Islet precursor cell (in vitro differentiated cells): ENCODE measurements around the gene NUB1.
"Not testable (repeated sequence)": the region's sequence is repeated elsewhere in the genome, so short reads cannot be mapped to it uniquely, and the experiment has no call there.

Source experiments
- DNase-seq: peaks from one replicate; pipeline ENCODE4 v3.0.0-alpha.2; 2018

Gene NUB1

GRCh38 chr7:151341357-151342101 is at the start of gene NUB1:
Gene NUB1 (plus strand): TSS chr7:151341812. CDS start chr7:151345350, 3,538 bp downstream.
- DNase-seq: peak; percentile 94

DNA sequence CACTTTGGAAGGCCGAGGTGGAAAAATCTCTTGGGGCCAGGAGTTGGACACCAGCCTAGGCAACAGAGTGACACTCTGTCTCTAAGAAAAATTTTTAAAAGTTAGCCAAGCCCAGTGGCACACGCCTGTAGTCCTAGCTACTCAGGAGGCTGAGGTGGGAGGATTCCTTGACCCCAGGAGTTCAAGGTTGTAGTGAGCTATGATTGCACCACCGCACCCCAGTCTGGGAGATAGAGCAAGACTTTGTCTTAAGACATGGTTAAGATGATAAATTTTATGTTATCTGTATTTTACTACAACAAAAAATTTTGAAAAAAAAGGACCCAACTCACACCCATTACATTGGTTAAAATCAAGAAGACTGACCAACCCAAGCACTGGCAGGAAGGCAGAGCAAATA is 48.8 kb upstream of the NUB1 start:
- DNase-seq: no peak

DNA sequence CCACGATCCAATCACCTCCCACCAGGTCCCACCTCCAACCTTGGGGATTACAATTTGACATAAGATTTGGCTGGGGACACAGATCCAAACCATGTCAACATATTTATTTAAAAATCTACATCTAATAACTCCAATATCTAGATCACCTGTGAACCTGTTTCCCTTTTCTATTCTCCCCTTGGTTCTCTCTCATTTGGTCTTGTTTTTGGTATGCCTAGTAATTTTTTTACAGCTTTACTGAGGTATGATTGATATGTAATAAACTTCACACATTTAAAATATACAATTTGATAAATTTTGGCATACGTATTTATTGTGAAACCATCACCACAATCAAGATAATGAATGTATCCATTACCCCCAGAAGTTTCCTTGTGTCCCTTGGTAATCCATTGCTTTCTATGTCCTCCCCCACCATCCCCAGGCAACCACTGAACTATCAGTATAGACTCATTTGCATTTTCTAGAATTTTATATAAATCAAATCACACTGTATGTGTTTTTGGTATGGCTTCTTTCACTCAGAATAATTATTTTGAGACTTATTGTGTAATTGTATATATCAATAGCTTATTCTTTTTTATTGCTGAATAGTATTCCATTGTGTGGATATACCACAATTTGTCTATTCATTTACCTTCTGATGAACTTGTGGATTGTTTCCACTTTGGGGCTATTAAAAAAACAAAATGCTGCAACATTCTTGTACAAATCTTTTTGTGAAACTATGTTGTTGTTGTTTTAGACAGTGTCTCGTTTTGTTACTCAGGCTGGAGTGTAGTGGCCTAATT is 45.2 kb upstream of the NUB1 start:
- DNase-seq: no peak

- DNase-seq: no peak
These were observed 42.8 kb upstream of the NUB1 start for GRCh38 chr7:151298765-151299164.

- DNase-seq: no peak
These were observed 42.1 kb upstream of the NUB1 start for GRCh38 chr7:151299530-151299929.

GRCh38 chr7:151299940-151300645 is 41.5 kb upstream of the NUB1 start:
- DNase-seq: no peak

- DNase-seq: no peak
These were observed 39.8 kb upstream of the NUB1 start for GRCh38 chr7:151301471-151302462.

GRCh38 chr7:151304251-151304650 is 37.4 kb upstream of the NUB1 start:
- not testable (repeated sequence) for DNase-seq

DNA sequence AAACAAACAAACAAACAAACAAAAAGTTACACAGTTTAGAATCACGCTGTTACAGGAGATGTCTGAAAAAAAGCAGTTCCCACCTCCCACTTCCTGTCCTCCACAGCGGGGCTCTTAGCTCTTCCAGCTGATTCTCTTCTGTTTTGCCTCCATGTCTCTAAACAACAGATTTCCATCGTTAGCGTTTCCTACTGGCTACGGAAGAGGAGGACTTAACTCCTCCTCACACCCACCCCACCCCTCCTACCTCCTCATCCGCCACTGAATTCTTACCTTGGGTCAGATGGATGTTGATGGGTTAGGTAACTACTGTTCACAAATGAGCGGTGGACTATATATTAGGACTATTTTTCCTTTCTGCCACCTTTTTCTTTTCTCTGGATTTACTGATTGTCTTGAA is 36.8 kb upstream of the NUB1 start:
- peak; percentile 63 for DNase-seq

DNA sequence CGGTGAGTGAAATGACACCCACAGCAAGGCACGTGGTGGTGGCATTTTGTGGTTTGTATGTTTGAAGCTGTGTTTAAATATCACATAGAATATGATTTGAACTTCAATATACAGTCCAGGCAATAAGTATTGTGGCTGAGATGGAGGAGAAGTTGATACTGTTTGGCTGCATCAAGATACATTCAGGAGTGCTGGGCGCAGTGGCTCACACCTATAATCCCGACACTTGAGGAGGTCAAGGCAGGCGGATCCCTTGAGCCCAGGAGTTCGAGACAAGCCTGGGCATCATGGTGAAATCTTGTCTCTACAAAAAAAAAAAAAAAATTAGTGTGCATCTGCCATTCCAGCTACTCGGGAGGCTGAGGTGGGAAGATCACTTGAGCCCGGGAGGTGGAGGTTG is 35.2 kb upstream of the NUB1 start:
- DNase-seq: no peak

GRCh38 chr7:151306860-151307259 is 34.8 kb upstream of the NUB1 start:
- DNase-seq: no peak

GRCh38 chr7:151307536-151307935 is 34.1 kb upstream of the NUB1 start:
- no peak for DNase-seq

DNA sequence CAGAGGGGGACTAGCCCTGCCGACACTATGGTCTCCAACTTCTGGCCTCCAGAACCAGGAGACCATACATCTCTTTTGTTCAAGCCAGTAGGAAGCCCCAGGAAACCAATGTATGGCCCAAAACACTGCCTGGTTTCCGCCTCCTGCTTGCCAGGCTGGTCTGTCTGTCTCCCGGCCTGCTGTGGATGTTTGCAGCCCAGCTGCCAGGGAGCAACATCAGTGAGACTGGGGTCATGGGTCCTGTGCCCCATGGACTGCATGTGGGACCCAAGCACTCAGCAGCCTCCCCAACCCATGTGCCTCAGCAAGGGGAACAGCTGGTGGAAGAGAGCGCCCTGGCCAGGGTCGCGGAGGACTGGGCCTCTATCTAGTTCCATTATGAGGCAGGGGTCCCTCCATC is 33.4 kb upstream of the NUB1 start:
- DNase-seq: peak; percentile 25

DNA sequence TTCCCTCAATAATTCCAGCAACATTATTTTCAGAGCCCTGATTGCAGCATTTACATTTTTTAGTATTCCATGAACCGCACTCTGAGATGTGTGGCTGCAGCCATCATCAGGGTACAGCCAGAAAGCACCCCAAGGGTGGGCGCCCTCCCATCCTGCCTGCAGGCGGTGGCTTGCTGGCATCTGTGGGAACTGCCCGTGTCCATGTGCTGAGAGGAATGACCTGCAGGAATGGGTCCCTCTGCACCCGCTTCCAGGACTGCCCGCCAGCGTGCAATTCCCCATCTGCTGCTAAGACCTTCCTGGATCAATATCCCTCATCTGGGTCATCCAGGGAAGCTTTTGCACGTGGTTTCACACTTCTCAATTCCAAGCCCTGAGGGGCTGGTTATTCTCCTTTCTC is 32.8 kb upstream of the NUB1 start:
- peak; percentile 26 for DNase-seq

DNA sequence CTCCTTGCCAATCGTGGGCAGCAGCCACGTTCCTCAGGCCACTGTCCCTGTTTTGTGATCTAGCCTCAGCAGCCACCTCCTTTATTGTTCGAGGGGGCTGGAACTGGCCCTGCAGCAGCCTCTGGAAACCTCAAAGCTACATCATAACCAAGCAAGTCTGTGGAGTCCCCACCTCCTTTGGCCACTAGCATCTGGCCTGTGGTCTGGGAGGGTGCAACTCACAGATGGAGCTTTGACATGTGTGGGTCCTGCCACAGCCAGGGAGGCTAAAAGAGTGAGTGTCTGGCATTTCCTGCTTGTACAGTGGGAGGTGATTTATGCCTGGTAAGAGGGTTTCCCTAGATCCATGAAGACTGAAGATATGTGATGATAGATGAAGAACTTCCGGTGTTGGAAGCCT is 32.3 kb upstream of the NUB1 start:
- DNase-seq: peak; percentile 54

- peak; percentile 21 for DNase-seq
These were observed 31.0 kb upstream of the NUB1 start for GRCh38 chr7:151310578-151310977.

- peak; percentile 50 for DNase-seq
These were observed 30.2 kb upstream of the NUB1 start for GRCh38 chr7:151311294-151311864.

DNA sequence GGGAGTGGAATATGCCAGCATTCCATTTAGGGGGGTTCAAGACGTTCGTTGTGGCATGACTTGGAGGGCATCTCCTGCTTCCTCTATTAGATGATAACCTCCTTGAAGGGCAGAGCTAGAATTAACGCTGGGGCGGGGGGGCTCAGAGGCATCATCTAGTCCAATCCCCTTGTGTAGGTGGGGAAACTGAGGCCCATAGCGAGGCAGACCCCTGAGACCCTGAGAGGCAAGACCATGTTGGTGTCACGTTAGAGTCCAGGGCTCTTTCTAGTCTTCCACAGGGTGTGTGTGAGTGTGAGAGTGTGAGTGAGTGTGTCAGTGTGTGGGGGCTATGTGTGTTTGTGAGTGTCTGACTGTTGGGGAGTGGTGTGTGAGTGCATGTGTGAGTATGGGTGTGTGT is 29.3 kb upstream of the NUB1 start:
- DNase-seq: peak; percentile 16

DNA sequence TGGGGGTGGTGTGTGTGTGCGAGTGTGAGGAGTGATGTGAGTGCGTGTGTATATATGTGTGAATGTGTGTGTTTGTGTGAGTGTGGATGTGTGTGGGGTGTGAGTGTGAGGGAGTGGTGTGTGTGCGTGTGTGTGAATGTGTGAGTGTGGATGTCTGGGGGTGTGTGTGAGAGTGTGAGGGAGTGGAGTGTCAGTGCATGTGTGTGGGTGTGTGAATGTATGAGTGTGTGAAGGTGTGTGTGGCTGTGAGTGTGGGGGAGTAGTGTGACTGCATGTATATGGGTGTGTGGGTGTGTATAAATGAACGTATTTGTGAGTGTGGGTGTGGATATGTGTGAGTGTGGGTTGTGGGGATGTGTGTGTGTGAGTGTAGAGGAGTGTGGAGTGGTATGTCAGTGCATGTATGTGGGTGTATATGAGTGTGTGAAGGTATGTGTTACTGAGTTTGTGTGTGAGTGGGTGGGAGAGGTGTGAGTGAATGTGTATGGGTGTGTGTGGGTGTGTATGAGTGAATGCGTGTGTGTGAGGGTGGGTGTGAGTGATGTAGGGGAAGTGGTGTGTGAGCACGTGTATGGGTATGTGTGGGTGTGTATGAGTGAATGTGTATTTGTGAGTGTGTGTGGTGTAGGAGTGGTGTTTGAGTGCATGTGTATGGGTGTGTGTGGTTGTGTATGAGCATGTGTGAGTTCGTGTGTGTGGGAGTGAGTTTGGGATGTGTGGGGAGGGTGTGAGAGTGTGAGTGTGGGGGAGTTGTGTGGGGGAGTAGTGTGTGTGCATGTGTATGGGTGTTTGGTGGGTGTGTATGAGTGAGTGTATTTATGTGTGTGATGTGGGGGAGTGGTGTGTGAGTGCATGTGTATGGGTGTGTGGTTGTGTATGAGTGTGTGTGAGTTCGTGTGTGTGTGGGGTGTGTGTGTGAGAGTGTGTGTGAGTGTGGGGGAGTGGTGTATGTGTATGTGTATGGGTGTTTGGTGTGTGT is 28.5 kb upstream of the NUB1 start:
- peak; percentile 17 for DNase-seq

GRCh38 chr7:151313857-151314256 is 27.8 kb upstream of the NUB1 start:
- DNase-seq: peak; percentile 49

GRCh38 chr7:151314401-151314800 is 27.2 kb upstream of the NUB1 start:
- no peak for DNase-seq
